Lower leg skin (tissue), 4 donors: Measurements from ENCODE around the gene SP9. TPM values are rescaled to one million over a fixed set of nuclear protein-coding genes. Genes with fewer than 3 reads are reported as not detected.

ENCODE experiments used
- DNase-seq, 2 donors: peaks; one replicate each; pipeline ENCODE4 v3.0.0-alpha.2; 2019; ENCODE audit warnings: low spot score in 2 of 2
- H3K4me3 ChIP-seq: fragments of 200-600 bp; sonication (generic); 2 replicates; pipeline ENCODE4 v1.5.1; 2017; ENCODE audit warnings: mild to moderate bottlenecking, low read depth; ENCODE audit not compliant: poor library complexity, severe bottlenecking
- POLR2A ChIP-seq, 2 donors: fragments of 450-650 bp; IDR thresholded peaks; one replicate each; pipeline ENCODE4 v1.6.1; 2016 to 2017; ENCODE audit warnings: antibody characterized with exemption in 2 of 2, mild to moderate bottlenecking in 1 of 2, moderate library complexity in 1 of 2
- WGBS, 2 donors: methylation state at CpG; one replicate each; pipeline ENCODE4 v1.1.5; 2018; 5-methylcytosine and 5-hydroxymethylcytosine counted together
- intact Hi-C: fragments of 100-400 bp; cut with DNase I; formaldehyde crosslinking; loops from one replicate; pipeline ENCODE4 v1.15.0; 2023; ENCODE audit warnings: low total_unique reads
- total RNA-seq, 4 donors: library from RNA; depleted of rRNA; stranded (reverse); fragments of >200 nt; gene quantifications; one replicate each; pipeline ENCODE4 v1.1.0, GENCODE V29; 2016
- TF ChIP-seq, protein P1 (sequence below), 3 donors: fragments of 450-650 bp; IDR thresholded peaks; one replicate each; pipeline ENCODE4 v1.5.1; 2016; ENCODE audit warnings: antibody characterized with exemption in 3 of 3, mild to moderate bottlenecking in 3 of 3, moderate library complexity in 2 of 3

SP9 gene
- total RNA-seq, 4 donors from 2014 or later: 1.7 TPM; not detected in 3

DNA sequence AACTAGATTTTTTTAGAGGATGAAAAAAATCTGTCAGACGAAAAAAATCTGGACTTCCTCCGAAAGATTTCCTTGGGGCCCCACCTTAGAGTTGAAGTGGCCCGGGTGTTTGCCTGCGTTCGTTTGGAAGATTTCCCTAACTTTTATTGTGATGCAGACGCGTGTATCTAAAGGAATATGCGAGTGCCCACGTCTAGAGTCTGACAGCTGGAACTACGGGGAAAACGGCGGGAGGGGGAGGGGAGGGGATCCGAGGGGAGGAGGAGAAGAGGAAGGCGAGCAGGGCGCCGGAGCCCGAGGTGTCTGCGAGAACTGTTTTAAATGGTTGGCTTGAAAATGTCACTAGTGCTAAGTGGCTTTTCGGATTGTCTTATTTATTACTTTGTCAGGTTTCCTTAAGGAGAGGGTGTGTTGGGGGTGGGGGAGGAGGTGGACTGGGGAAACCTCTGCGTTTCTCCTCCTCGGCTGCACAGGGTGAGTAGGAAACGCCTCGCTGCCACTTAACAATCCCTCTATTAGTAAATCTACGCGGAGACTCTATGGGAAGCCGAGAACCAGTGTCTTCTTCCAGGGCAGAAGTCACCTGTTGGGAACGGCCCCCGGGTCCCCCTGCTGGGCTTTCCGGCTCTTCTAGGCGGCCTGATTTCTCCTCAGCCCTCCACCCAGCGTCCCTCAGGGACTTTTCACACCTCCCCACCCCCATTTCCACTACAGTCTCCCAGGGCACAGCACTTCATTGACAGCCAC is 2.4 kb upstream of the SP9 start:
- no peak overlapping the region for H3K4me3 ChIP-seq
- TF ChIP-seq POLR2A (IDR thresholded peaks at IDR 0.05): no peak
- TF ChIP-seq, protein P1, sequence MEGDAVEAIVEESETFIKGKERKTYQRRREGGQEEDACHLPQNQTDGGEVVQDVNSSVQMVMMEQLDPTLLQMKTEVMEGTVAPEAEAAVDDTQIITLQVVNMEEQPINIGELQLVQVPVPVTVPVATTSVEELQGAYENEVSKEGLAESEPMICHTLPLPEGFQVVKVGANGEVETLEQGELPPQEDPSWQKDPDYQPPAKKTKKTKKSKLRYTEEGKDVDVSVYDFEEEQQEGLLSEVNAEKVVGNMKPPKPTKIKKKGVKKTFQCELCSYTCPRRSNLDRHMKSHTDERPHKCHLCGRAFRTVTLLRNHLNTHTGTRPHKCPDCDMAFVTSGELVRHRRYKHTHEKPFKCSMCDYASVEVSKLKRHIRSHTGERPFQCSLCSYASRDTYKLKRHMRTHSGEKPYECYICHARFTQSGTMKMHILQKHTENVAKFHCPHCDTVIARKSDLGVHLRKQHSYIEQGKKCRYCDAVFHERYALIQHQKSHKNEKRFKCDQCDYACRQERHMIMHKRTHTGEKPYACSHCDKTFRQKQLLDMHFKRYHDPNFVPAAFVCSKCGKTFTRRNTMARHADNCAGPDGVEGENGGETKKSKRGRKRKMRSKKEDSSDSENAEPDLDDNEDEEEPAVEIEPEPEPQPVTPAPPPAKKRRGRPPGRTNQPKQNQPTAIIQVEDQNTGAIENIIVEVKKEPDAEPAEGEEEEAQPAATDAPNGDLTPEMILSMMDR (IDR thresholded peaks at IDR 0.05): no peak
- WGBS, 2 donors: 19 to 23% methylated on average over 31 of the region's 31 CpGs
- intact Hi-C loops: no loop called here
- DNase-seq: no peak

DNA sequence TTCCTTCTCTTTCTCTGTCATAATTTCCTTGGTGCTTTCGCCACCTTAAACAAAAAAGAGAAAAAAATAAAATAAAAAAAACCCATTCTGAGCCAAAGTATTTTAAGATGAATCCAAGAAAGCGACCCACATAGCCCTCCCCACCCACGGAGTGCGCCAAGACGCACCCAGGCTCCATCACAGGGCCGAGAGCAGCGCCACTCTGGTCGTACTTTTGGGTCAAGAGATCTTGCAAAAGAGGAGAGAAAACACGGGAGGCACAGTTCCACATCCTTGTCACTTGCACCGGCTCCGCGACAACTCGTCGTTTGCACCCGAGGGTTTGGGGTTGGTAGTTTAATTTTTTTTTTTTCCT is 1.8 kb upstream of the SP9 start:
- DNase-seq: no peak
- intact Hi-C loops: no loop called here
- no peak for TF ChIP-seq POLR2A (IDR thresholded peaks at IDR 0.05)
- TF ChIP-seq, protein P1 (IDR thresholded peaks at IDR 0.05): no peak
- H3K4me3 ChIP-seq: no peak overlapping the region
- WGBS, 2 donors: 22 to 29% methylated on average over 15 of the region's 15 CpGs

DNA sequence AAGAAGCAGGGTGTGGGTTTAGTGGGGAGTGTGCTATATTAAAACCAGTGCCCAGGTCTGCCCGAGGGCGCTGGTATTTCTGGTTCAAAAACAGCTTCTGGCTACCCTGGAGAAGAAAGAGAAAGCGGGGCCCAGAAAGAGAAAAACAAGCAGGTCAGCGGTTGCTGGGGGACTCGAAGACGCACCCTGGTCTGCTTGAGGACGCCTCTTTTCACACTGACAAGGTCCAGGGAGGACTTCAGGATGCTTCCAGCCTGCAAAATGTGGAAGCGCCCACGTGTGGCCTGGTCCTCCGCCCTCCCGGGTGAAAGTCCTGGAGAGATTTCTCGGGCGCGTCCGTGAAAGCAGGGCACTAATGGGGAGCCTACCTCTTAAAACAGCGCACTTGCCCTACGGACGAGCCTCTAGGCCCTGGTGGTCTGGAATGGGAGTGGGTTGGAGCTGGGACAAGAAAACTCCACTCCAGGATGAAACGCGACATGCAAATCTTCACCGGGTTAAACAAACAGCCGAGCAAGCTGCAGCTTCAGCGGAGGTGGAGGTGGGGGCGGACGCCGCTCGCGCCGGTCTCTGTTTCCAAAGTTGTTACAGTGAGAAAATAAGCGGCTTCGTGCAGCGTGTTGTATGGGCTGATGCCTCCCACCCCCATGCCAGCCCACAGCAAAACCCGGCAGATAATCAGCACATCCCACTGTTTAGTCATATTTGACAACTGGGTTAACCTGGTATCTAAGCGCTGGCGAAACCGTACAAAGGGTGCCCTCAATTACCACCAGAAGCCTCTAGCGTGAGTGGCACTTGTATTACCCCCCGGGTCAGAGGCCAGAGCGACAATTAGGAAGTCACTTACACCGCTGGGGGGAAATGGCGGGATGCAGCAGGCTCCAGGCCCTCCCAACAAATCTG is 1.1 kb upstream of the SP9 start:
- peak in 1 of 2 donors; percentile 73 for DNase-seq
- TF ChIP-seq, protein P1 (IDR thresholded peaks at IDR 0.05): no peak
- TF ChIP-seq POLR2A (IDR thresholded peaks at IDR 0.05): no peak
- intact Hi-C loops: no loop called here
- 25 to 46% methylated on average over 41 of the region's 41 CpGs for WGBS, 2 donors
- H3K4me3 ChIP-seq: no peak overlapping the region

GRCh38 chr2:174334278-174334715 is 457 bp upstream of the SP9 start:
- TF ChIP-seq, protein P1 (IDR thresholded peaks at IDR 0.05): no peak
- no peak for TF ChIP-seq POLR2A (IDR thresholded peaks at IDR 0.05)
- intact Hi-C loops: no loop called here
- peak in 1 of 2 donors; percentile 74 for DNase-seq
- H3K4me3 ChIP-seq: no peak overlapping the region
- WGBS, 2 donors: 29 to 42% methylated on average over 11 of the region's 11 CpGs

DNA sequence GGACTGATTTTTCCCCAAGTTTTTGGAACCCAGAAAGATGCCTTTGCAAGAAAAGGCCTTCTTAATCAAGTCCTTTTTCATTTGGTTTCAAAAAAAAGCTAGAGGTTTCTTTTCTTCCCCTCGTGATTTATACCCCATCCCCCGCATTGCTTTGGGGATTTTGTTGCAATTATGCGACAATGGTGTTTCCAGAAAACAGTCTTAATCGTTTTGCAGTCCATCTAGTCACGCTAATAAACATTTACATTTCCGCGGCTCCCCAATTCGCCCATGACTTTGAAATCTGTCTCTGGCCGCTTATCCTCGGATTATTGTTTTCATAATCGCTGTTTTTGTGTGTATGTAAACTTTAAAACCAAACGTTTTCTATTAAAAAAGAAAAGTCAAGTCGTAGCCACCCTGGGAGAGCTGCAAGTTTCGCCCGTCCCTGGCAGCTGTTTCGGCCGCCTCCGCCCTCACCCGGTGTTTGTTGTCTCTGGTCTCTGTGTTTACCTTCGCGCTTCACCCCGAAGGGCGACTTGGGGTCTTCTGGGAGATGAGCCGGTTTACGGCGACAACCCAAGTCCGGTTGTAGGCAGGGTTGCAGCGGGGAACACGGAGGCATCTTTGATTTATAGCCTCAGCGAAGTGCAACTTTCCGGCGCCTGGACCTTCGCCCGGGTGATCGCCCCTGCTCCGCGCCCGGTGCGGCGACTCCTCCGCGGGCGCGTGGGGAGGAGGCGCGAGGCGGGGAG is 667 bp downstream of the SP9 start:
- intact Hi-C loops: no loop called here
- DNase-seq: peak in 1 of 2 donors; percentile 85
- TF ChIP-seq POLR2A (IDR thresholded peaks at IDR 0.05): no peak
- TF ChIP-seq, protein P1 (IDR thresholded peaks at IDR 0.05): no peak
- WGBS, 2 donors: 3 to 5% methylated on average over 47 of the region's 47 CpGs
- H3K4me3 ChIP-seq: no peak overlapping the region
